OCI-M1 (cell line): ENCODE results near the gene WIPF3.
A peak's percentile ranks its signal among the peaks of the same experiment; 100 is the strongest.

ENCODE experiments used
- DNase-seq: peaks from one replicate; lab custom pipeline; 2025; lab: John Stamatoyannopoulos, UW

The WIPF3 gene

GRCh38 chr7:29915481-29916215 lies 109.3 kb downstream of the WIPF3 start:
- DNase-seq = no peak

GRCh38 chr7:29917641-29918040 lies 111.3 kb downstream of the WIPF3 start:
- DNase-seq = no peak

- DNase-seq = no peak
Measured at GRCh38 chr7:29918850-29919249, 112.5 kb downstream of the WIPF3 start.

GRCh38 chr7:29919790-29920189 lies 113.5 kb downstream of the WIPF3 start:
- DNase-seq = no peak

GRCh38 chr7:29920491-29920890 lies 114.2 kb downstream of the WIPF3 start:
- no peak for DNase-seq

GRCh38 chr7:29921404-29922010 lies 115.2 kb downstream of the WIPF3 start:
- DNase-seq = peak; percentile 65

- DNase-seq = no peak
Measured at GRCh38 chr7:29922921-29923700, 116.8 kb downstream of the WIPF3 start.

- peak; percentile 1 for DNase-seq
Measured at GRCh38 chr7:29924006-29924405, 117.7 kb downstream of the WIPF3 start.

- no peak for DNase-seq
Measured at GRCh38 chr7:29924684-29925083, 118.4 kb downstream of the WIPF3 start.

GRCh38 chr7:29926216-29926615 lies 119.9 kb downstream of the WIPF3 start:
- DNase-seq = no peak

- DNase-seq = no peak
Measured at GRCh38 chr7:29926741-29927140, 120.4 kb downstream of the WIPF3 start.

- no peak for DNase-seq
Measured at GRCh38 chr7:29929018-29929807, 122.9 kb downstream of the WIPF3 start.

- no peak for DNase-seq
Measured at GRCh38 chr7:29935111-29935510, 128.8 kb downstream of the WIPF3 start.

- no peak for DNase-seq
Measured at GRCh38 chr7:29937132-29937531, 130.8 kb downstream of the WIPF3 start.

GRCh38 chr7:29940199-29940598 lies 133.9 kb downstream of the WIPF3 start:
- no peak for DNase-seq

- DNase-seq = peak; percentile 44
Measured at GRCh38 chr7:29945259-29945809, 139.0 kb downstream of the WIPF3 start.

- peak; percentile 2 for DNase-seq
Measured at GRCh38 chr7:29946428-29947186, 140.3 kb downstream of the WIPF3 start.

- DNase-seq = no peak
Measured at GRCh38 chr7:29948587-29948986, 142.3 kb downstream of the WIPF3 start.

GRCh38 chr7:29950480-29950879 lies 144.2 kb downstream of the WIPF3 start:
- no peak for DNase-seq

- DNase-seq = no peak
Measured at GRCh38 chr7:29951206-29951605, 144.9 kb downstream of the WIPF3 start.

GRCh38 chr7:29953726-29954347 lies 147.5 kb downstream of the WIPF3 start:
- DNase-seq = peak; percentile 31
